Measurements from ENCODE around the gene PRRC2B.
"Not testable (repeated sequence)": the region's sequence is repeated elsewhere in the genome, so short reads cannot be mapped to it uniquely, and the experiment has no call there.

PRRC2B gene

DNA sequence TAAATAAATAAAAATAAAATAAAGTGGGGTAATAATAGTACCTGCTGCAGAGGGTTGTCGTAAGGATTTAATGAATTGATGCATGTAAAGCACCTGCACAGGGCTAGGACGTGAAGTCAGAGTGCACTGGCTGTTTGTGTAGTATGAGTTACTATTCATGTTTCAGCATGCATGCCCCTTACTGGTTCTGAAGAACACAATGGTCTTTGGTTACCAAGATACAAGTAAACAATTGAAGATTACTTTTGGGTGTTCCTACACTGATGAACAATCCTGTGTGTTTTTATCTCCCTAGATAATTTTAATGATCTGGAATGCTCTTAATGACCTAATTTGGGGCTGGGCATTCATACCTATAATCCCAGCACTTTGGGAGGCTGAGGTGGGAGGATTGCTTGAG, 23.2 kb upstream of the PRRC2B start:
- H3K4me3 ChIP-seq (ENCODE audit: low read depth, low read length), result no peak overlapping the region
- TF ChIP-seq, protein P1, sequence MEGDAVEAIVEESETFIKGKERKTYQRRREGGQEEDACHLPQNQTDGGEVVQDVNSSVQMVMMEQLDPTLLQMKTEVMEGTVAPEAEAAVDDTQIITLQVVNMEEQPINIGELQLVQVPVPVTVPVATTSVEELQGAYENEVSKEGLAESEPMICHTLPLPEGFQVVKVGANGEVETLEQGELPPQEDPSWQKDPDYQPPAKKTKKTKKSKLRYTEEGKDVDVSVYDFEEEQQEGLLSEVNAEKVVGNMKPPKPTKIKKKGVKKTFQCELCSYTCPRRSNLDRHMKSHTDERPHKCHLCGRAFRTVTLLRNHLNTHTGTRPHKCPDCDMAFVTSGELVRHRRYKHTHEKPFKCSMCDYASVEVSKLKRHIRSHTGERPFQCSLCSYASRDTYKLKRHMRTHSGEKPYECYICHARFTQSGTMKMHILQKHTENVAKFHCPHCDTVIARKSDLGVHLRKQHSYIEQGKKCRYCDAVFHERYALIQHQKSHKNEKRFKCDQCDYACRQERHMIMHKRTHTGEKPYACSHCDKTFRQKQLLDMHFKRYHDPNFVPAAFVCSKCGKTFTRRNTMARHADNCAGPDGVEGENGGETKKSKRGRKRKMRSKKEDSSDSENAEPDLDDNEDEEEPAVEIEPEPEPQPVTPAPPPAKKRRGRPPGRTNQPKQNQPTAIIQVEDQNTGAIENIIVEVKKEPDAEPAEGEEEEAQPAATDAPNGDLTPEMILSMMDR (IDR thresholded peaks at IDR 0.05; ENCODE audit: control insufficient read depth, extremely low read depth, insufficient read depth), result no peak
- DNase-seq (ENCODE audit: low read depth), result no peak

DNA sequence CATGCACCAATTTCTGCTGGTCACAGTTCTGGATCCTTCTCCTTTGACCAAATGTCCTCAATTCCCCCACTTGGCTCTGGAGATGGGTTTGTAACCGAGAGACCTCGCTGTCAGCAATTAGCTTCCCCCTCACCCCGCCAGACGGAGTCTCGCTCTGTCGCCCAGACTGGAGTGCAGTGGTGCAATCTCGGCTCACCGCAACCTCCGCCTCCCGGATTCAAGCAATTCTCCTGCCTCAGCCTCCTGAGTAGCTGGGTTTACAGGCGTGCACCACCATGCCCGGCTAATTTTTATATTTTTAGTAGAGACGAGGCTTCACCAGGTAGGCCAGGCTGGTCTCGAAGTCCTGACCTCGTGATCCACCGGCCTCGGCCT, 21.3 kb upstream of the PRRC2B start:
- peak overlapping the region; percentile 55 for H3K4me3 ChIP-seq (ENCODE audit: low read depth, low read length)
- DNase-seq (ENCODE audit: low read depth), result not testable (repeated sequence)

DNA sequence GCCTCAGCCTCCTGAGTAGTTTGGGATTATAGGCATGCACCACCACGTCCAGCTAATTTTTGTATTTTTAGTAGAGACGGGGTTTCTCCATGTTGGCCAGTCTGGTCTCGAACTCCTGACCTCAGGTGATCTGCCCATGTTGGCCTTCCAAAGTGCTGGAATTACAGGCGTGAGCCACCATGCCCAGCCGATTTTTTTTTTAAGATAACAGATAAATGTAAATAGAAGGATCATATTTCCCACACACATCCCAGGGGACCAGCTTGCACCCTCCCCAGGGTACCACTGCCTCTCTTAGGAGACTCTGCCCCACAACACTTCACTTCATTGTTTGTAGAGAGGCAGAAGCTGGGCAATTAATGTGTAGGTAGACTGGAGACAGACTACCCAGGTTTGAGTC, 19.2 kb upstream of the PRRC2B start:
- not testable (repeated sequence) for H3K4me3 ChIP-seq (ENCODE audit: low read depth, low read length); DNase-seq (ENCODE audit: low read depth)

DNA sequence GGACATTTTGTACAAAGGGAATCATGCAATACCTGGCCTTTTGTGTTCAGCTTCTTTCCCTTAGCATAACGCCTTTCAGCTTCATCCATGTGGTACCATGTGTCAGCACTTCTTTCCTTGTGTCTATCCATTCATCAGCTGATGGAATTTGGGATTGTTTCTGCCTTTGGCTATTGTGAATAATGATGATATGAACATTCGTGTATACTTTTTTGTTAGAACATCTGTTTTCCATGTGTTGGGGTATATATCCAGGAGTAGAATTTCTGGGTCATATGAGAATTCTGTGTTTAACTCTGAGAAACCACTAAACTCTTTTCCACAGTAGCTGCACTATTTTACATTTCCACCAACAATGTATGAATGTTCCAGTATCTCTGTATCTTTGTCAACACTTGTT, 14.8 kb upstream of the PRRC2B start:
- no peak overlapping the region for H3K4me3 ChIP-seq (ENCODE audit: low read depth, low read length)
- DNase-seq (ENCODE audit: low read depth), result no peak
- TF ChIP-seq, protein P1 (IDR thresholded peaks at IDR 0.05; ENCODE audit: control insufficient read depth, extremely low read depth, insufficient read depth), result no peak

DNA sequence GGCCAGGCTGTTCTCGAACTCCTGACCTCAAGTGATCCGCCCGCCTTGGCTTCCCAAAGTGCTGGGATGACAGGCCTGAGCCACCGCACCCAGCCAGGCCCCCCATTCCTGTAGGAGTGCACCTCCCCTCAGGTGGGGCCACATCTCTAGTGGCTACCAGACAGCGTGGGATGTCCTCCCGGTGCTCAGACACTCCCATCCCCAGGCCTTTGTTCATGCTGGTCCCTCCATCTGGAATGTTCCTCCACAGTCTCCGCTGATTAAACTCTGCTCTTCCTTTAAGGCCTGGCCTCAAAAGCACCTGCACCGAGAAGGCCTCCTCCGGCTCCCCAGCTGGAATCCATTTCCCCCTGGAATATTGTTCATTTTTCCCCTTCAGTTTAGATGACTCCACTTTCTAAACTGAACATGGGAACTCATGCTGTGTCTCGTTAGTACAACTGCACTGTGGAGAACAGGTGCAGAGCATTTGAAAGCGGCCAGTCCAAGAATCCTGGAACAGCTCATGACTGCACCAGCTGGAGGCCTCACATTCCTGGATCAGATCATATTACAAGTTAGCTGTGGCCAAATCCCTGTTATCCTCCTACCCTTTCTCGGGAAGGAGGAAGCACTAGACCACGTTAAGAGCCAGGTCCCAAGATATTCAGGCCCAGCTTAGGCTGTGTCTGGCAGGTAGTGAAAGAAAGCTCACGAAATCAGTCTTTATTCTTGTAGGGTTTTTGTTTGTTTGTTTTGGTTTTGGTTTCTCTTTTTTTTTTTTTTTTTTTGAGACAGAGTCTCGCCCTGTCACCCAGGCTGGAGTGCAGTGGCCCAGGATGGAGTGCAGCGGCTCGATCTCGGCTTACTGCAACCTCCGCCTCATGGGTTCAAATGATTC, 10.8 kb upstream of the PRRC2B start:
- DNase-seq (ENCODE audit: low read depth), result peak; percentile 90
- TF ChIP-seq, protein P1 (IDR thresholded peaks at IDR 0.05; ENCODE audit: control insufficient read depth, extremely low read depth, insufficient read depth), result no peak
- no peak overlapping the region for H3K4me3 ChIP-seq (ENCODE audit: low read depth, low read length)

DNA sequence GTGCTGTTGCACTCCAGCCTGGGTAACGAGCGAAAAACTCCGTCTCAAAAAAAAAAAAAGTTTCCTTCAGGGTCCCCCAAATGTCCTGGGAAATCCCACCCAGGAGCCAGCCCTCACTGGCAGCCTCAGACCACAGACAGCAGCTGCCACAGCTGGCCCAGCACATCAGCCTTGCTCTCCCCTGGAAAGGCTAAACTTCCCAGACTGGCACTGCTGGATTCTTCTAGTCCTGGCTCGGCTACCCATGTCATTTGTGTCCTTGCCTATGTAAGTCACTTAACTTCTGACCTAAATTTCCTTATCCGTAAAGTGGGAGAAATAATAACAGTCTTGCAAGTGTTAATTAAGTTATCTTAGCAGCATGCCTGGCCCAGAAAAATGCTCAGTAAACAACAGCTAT, 8.6 kb upstream of the PRRC2B start:
- no peak overlapping the region for H3K4me3 ChIP-seq (ENCODE audit: low read depth, low read length)
- no peak for DNase-seq (ENCODE audit: low read depth)
- TF ChIP-seq, protein P1 (IDR thresholded peaks at IDR 0.05; ENCODE audit: control insufficient read depth, extremely low read depth, insufficient read depth), result no peak

DNA sequence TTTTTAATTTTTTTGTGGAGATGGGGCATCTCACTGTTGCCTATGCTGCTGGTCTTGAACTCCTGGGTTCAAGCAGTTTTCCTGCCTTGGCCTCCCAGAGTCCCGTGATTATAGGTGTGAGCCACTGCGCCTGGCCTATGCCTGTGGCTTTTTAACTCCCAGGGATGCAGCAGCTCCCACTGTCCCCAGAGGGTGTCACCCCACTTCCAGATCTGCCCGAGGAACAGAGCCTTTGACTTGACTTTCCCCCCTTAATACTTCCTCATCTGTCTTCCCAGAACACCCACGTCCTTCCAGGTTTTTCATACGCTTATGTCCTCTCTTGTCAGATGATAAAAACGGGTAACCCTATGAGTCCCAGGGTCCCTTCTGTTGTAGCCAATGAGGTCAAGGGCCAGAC, 7.6 kb upstream of the PRRC2B start:
- TF ChIP-seq, protein P1 (IDR thresholded peaks at IDR 0.05; ENCODE audit: control insufficient read depth, extremely low read depth, insufficient read depth), result no peak
- no peak overlapping the region for H3K4me3 ChIP-seq (ENCODE audit: low read depth, low read length)
- no peak for DNase-seq (ENCODE audit: low read depth)

DNA sequence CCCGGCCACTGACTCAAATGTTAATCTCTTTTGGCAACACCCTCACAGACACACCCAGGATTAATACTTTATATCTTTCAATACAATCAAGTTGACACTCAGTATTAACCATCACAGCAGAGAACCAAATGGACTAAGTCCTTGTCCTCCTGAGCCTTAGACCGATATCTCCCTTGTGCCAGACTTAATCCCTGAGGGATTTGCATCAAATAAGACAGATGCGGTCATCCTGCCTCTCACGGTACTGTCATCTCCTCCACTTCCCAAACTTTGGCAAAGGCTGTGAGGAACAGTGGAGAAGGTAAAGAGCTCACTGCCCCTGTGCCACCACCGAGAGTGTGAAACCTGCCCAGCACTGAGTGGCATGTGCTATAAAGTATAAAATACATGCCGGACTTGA, 6.5 kb upstream of the PRRC2B start:
- DNase-seq (ENCODE audit: low read depth), result no peak
- H3K4me3 ChIP-seq (ENCODE audit: low read depth, low read length), result no peak overlapping the region
- TF ChIP-seq, protein P1 (IDR thresholded peaks at IDR 0.05; ENCODE audit: control insufficient read depth, extremely low read depth, insufficient read depth), result no peak

Measured in LNCaP clone FGC (cell line).